GM12875 (cell line): Measurements from ENCODE around the gene CAMSAP3.

Experiments used
- H3K4me3 ChIP-seq: one replicate; pipeline ENCODE4 v1.5.1; 2011; ENCODE audit warnings: low read depth, low read length, control low read depth
- CTCF ChIP-seq: IDR thresholded peaks from 2 replicates; pipeline ENCODE4 v1.5.1; 2011; ENCODE audit warnings: low read depth, mild to moderate bottlenecking, control low read depth, inconsistent platforms, low read length, moderate library complexity, borderline replicate concordance; ENCODE audit not compliant: insufficient read depth

The CAMSAP3 gene

GRCh38 chr19:7550987-7551761 lies 44.5 kb upstream of the CAMSAP3 start:
- no peak for TF ChIP-seq CTCF
- no peak overlapping the region for H3K4me3 ChIP-seq

- no peak for TF ChIP-seq CTCF
- no peak overlapping the region for H3K4me3 ChIP-seq
Observed at GRCh38 chr19:7552781-7553180, 42.9 kb upstream of the CAMSAP3 start.

DNA sequence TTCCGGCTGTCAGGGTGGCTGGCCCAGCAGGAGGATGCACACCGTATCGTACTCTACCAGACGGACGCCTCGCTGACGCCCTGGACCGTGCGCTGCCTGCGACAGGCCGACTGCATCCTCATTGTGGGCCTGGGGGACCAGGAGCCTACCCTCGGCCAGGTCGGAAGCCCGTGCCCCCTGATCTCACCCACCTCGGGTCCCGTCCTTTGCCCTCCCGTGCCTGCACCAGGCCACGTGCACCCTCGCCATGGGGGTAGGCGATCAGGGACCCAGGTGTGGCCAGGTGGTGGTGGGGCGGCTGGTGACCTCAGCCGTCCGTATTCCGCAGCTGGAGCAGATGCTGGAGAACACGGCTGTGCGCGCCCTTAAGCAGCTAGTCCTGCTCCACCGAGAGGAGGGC lies 41.1 kb upstream of the CAMSAP3 start:
- no peak for TF ChIP-seq CTCF

DNA sequence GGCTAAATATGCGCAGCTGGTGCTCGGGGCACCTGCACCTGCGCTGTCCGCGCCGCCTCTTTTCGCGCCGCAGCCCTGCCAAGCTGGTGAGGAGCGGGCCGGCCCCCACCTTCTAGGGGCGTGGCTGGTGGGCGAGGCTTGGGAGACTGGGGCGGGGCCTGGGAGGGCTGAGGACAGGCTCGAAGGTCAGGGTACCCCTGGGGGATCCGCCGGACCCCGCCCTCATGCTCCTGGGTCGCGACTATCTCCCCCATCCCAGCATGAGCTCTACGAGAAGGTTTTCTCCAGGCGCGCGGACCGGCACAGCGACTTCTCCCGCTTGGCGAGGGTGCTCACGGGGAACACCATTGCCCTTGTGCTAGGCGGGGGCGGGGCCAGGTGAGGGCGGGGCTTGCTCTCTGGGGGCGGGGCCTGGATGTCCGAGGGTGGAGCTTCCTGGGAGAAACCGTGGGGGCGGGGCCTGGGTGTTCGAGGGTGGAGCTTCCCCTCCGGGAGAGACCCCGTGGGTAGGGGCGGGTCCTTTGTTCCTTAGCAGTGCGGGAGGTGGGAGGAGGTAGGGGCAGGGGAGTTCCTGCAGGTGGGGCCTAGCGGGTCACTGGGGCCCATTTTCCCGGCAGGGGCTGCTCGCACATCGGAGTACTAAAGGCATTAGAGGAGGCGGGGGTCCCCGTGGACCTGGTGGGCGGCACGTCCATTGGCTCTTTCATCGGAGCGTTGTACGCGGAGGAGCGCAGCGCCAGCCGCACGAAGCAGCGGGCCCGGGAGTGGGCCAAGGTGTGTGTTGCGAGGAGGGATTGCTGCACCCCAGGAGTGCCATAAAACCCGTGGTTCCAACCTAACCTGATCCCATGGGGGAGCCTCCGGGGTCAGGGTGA lies 40.4 kb upstream of the CAMSAP3 start:
- no peak for TF ChIP-seq CTCF
- no peak overlapping the region for H3K4me3 ChIP-seq

More for the DNA sequence above, 41.1 kb upstream of the CAMSAP3 start:
- H3K4me3 ChIP-seq: no peak overlapping the region

DNA sequence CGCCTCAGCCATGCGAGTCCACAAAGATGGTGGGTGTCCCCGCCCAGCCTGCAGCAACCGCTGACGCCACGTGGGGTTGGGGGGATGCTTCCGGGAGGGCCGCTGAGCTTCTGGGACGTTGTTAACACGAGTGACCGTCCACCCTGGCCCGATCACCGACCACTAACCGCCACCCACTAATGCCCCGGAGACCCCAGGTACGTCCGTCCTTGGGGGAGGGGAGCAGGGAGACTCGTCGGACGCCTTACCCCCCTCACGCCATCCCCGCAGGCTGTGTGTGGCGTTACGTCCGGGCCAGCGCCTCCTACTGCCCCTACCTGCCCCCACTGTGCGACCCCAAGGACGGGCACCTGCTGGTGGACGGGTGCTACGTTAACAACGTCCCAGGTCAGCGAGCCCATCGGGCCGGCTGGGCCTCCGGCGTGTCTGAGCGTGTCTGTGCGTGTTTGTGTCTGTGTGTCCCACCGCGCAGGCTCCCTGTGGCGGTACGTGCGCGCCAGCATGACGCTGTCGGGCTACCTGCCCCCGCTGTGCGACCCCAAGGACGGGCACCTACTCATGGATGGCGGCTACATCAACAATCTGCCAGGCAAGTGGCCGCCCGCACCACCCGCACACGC lies 38.9 kb upstream of the CAMSAP3 start:
- H3K4me3 ChIP-seq: no peak overlapping the region
- TF ChIP-seq CTCF: no peak

DNA sequence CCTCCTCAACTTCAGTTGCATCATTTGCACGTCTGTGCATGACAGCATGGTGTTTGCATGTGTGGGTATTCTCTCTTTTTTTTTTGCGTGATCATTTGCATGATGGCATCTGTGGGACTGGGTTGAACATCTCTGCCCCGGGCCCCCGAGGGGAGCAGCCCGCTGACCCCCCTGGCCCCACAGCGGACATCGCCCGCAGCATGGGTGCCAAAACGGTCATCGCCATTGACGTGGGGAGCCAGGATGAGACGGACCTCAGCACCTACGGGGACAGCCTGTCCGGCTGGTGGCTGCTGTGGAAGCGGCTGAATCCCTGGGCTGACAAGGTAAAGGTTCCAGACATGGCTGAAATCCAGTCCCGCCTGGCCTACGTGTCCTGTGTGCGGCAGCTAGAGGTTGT lies 37.0 kb upstream of the CAMSAP3 start:
- TF ChIP-seq CTCF: no peak
- no peak overlapping the region for H3K4me3 ChIP-seq

DNA sequence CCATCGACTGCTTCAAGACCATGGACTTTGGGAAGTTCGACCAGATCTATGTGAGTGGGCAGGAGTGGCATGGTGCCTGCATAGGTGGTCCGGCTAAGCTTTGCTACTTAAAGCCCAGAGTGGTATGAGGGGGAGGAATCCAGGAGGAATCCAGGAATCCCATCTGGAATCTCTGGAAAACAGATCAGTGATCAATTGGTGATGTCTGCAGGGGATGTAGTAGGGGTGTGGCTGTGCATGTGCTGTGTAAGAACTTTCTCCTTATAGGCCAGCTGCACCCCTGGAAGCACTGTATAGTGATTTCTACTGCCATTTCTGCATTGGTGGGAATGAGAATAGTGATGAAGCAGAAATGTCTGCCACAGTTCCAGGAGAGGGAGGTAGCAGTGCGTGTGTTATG lies 36.6 kb upstream of the CAMSAP3 start:
- H3K4me3 ChIP-seq: no peak overlapping the region
- TF ChIP-seq CTCF: no peak
